CD14-positive monocyte (primary cell): ENCODE data around the gene IL20. TPM values are rescaled to one million over a fixed set of nuclear protein-coding genes. Genes with fewer than 3 reads are reported as not detected.

ENCODE experiments used
- DNase-seq, 3 donors: peaks; one replicate each; pipeline ENCODE4 v3.0.0-alpha.2; 2011 to 2022
- H2AFZ ChIP-seq: 2 replicates; pipeline ENCODE4 v1.6.0; 2012; ENCODE audit warnings: mild to moderate bottlenecking, low read depth, low read length, inconsistent platforms; ENCODE audit not compliant: insufficient read depth, poor library complexity, severe bottlenecking
- H3K27ac ChIP-seq, 2 donors: 1 replicate in 1 of 2; 2 replicates in 1 of 2; pipeline ENCODE4 v1.5.1; 2012 to 2013; ENCODE audit warnings: low read length in 2 of 2, control low read depth in 1 of 2, inconsistent platforms in 1 of 2, low read depth in 1 of 2, mild to moderate bottlenecking in 1 of 2
- H3K27me3 ChIP-seq, 2 donors: one replicate each; pipeline versions ENCODE4 v1.6.0 to v1.6.1; 2011 to 2013; ENCODE audit warnings: low read length in 2 of 2; ENCODE audit not compliant: control insufficient read depth in 2 of 2, insufficient read depth in 2 of 2
- H3K36me3 ChIP-seq, 2 donors: replicated peaks in 1 of 2; 1 replicate in 1 of 2; 2 replicates in 1 of 2; pipeline versions ENCODE4 v1.5.1 to v1.6.1; 2012 to 2013; ENCODE audit warnings: low read length in 2 of 2, control low read depth in 1 of 2, inconsistent platforms in 1 of 2, mild to moderate bottlenecking in 1 of 2; ENCODE audit not compliant: insufficient read depth in 2 of 2, control insufficient read depth in 1 of 2
- H3K4me1 ChIP-seq, 2 donors: 1 replicate in 1 of 2; 2 replicates in 1 of 2; pipeline versions ENCODE4 v1.5.1 to v1.6.1; 2012 to 2013; ENCODE audit warnings: low read length in 2 of 2, control low read depth in 1 of 2, inconsistent platforms in 1 of 2, mild to moderate bottlenecking in 1 of 2, moderate library complexity in 1 of 2; ENCODE audit not compliant: insufficient read depth in 2 of 2, control insufficient read depth in 1 of 2
- H3K4me2 ChIP-seq: replicated peaks from 2 replicates; pipeline ENCODE3; 2012; ENCODE audit warnings: low read length, moderate library complexity, mild to moderate bottlenecking; ENCODE audit not compliant: poor library complexity, severe bottlenecking; ENCODE audit errors: extremely low read depth
- H3K4me3 ChIP-seq, 3 experiments: fragments of 200-600 bp in 1 of 3; sonication (generic) in 1 of 3; replicated peaks in 1 of 3; 1 replicate in 2 of 3; 2 replicates in 1 of 3; pipeline ENCODE4 v1.5.1; 2011 to 2013; ENCODE audit warnings: low read length in 3 of 3, mild to moderate bottlenecking in 3 of 3, control low read depth in 2 of 3, low read depth in 2 of 3, inconsistent platforms in 1 of 3, moderate library complexity in 1 of 3
- H3K79me2 ChIP-seq: 2 replicates; pipeline ENCODE4 v1.6.0; 2012; ENCODE audit warnings: mild to moderate bottlenecking, control low read depth, inconsistent platforms, low read length, moderate library complexity; ENCODE audit not compliant: insufficient read depth
- H3K9ac ChIP-seq: 2 replicates; pipeline ENCODE4 v1.6.0; 2017; ENCODE audit warnings: low read length, mild to moderate bottlenecking; ENCODE audit not compliant: insufficient read depth, poor library complexity, severe bottlenecking
- H3K9me3 ChIP-seq, 2 donors: replicated peaks in 1 of 2; 1 replicate in 1 of 2; 2 replicates in 1 of 2; pipeline versions ENCODE4 v1.5.1 to v1.6.1; 2012 to 2013; ENCODE audit warnings: low read length in 2 of 2, control low read depth in 1 of 2; ENCODE audit not compliant: control insufficient read depth in 1 of 2, insufficient read depth in 1 of 2
- H4K20me1 ChIP-seq: 2 replicates; pipeline ENCODE4 v1.6.0; 2012; ENCODE audit warnings: mild to moderate bottlenecking, low read length, control low read depth, moderate library complexity; ENCODE audit not compliant: insufficient read depth
- H3K27ac Mint-ChIP-seq, 7 donors: one replicate each; pipeline ENCODE4 v1.8.0; 2020; ENCODE audit warnings: mild to moderate bottlenecking in 7 of 7, mixed read lengths in 7 of 7, moderate library complexity in 6 of 7, inconsistent platforms in 2 of 7
- H3K27me3 Mint-ChIP-seq, 3 donors: one replicate each; pipeline ENCODE4 v1.8.0; 2021 to 2022; ENCODE audit warnings: low read depth in 3 of 3, mild to moderate bottlenecking in 3 of 3, mixed read lengths in 3 of 3, moderate library complexity in 3 of 3, inconsistent platforms in 1 of 3
- H3K36me3 Mint-ChIP-seq, 2 donors: one replicate each; pipeline ENCODE4 v1.8.0; 2020; ENCODE audit warnings: mixed read lengths in 2 of 2, inconsistent platforms in 1 of 2, mild to moderate bottlenecking in 1 of 2
- H3K4me1 Mint-ChIP-seq: one replicate; pipeline ENCODE4 v1.8.0; 2020; ENCODE audit warnings: mild to moderate bottlenecking, mixed read lengths
- H3K4me3 Mint-ChIP-seq, 2 donors: one replicate each; pipeline ENCODE4 v1.8.0; 2020; ENCODE audit warnings: mild to moderate bottlenecking in 2 of 2, mixed read lengths in 2 of 2, moderate library complexity in 1 of 2
- H3K9me3 Mint-ChIP-seq, 7 donors: one replicate each; pipeline ENCODE4 v1.8.0; 2020 to 2022; ENCODE audit warnings: mixed read lengths in 7 of 7, mild to moderate bottlenecking in 6 of 7, moderate library complexity in 6 of 7, inconsistent platforms in 2 of 7
- CTCF ChIP-seq: fragments of 200-600 bp; IDR thresholded peaks from one replicate; pipeline ENCODE4 v1.8.0; 2022; ENCODE audit warnings: antibody characterized with exemption, mild to moderate bottlenecking
- WGBS: methylation state at CpG from one replicate; pipeline ENCODE4 v1.1.5; 2013; ENCODE audit warnings: missing lambda C conversion rate; ENCODE audit not compliant: insufficient coverage; 5-methylcytosine and 5-hydroxymethylcytosine counted together
- intact Hi-C, 2 donors: fragments of 100-400 bp; cut with micrococcal nuclease; formaldehyde crosslinking; loops; one replicate each; pipeline versions ENCODE4 v1.15.0 to v1.15.1; 2023
- polyA plus RNA-seq, 3 donors: library from polyadenylated mRNA; depleted of rRNA in 1 of 3; unstranded in 2 of 3; stranded (reverse) in 1 of 3; fragments of 300-500 nt in 2 of 3; fragments of >200 nt in 1 of 3; fragmentation: Illumina TruSeq in 2 of 3; gene quantifications; 1 replicate in 2 of 3; 2 replicates in 1 of 3; pipeline ENCODE4 v1.2.3, GENCODE V29; 2012 to 2021

Gene IL20
- polyA plus RNA-seq, 3 donors, result not detected

- Mint-ChIP-seq H3K4me1 (peaks cover 28% of the 10 kb centered on the region), H3K27me3 (peaks cover 36 to 58% (median 37%) of the 10 kb centered on the region in 3 donors), H3K27ac (no peak overlapping the region), H3K9me3 (peaks cover 0 to 19% (median 2%) of the 10 kb centered on the region in 7 donors), H3K36me3 (peaks cover 0 to 13% of the 10 kb centered on the region in 2 donors), H3K4me3 (peak overlapping the region; percentile 58 to 67)
- H3K9ac ChIP-seq, result no peak overlapping the region
- peak overlapping the region in 1 of 3 experiments; percentile 49 for H3K4me3 ChIP-seq
- H3K27me3 ChIP-seq, result peaks cover 30 to 43% of the 10 kb centered on the region in 2 donors
- peaks cover 10 to 19% of the 10 kb centered on the region in 2 donors for H3K4me1 ChIP-seq
- no peak for TF ChIP-seq CTCF
- WGBS, result 53% methylated on average over 11 of the region's 14 CpGs
- no peaks in the 10 kb centered on the region for H4K20me1 ChIP-seq
- DNase-seq, result no peak
- no peak overlapping the region for H3K27ac ChIP-seq
- H3K9me3 ChIP-seq, result no peaks in the 10 kb centered on the region
- intact Hi-C loops, result loop anchor here (5.0 to 10.0 kb wide), 4 partner anchors 43 to 275 kb away; partner anchors contain the start of genes DYRK3 (in 2 of the 2), IL20 (in 2 of the 2) and FCAMR (in 1 of the 2)
- H3K79me2 ChIP-seq, result no peaks in the 10 kb centered on the region
- no peaks in the 10 kb centered on the region for H3K36me3 ChIP-seq
- peak overlapping the region; percentile 68 for H3K4me2 ChIP-seq
- H2AFZ ChIP-seq, result peak overlapping the region; percentile 37
Measured at GRCh38 chr1:206909883-206910318, 44.5 kb downstream of the IL20 start.

- H3K79me2 ChIP-seq, result no peaks in the 10 kb centered on the region
- peaks cover 10 to 11% of the 10 kb centered on the region in 2 donors for H3K4me1 ChIP-seq
- H3K9me3 Mint-ChIP-seq, result peaks cover 0 to 19% (median 2%) of the 10 kb centered on the region in 7 donors
- H3K9ac ChIP-seq, result no peak overlapping the region
- H3K27me3 Mint-ChIP-seq, result peaks cover 34 to 55% (median 40%) of the 10 kb centered on the region in 3 donors
- H3K4me2 ChIP-seq, result no peak overlapping the region
- H3K4me3 Mint-ChIP-seq, result peak overlapping the region in 1 of 2 donors; percentile 67
- H3K27ac Mint-ChIP-seq, result no peak overlapping the region
- intact Hi-C loops, result loop anchor here (5.0 to 10.0 kb wide), 4 partner anchors 44 to 276 kb away; partner anchors contain the start of genes DYRK3 (in 2 of the 2), IL20 (in 2 of the 2) and FCAMR (in 1 of the 2)
- H3K9me3 ChIP-seq, result no peaks in the 10 kb centered on the region
- no CpG with 5 or more reads among the region's 1 CpG for WGBS
- H3K27ac ChIP-seq, result no peak overlapping the region
- peaks cover 30 to 43% of the 10 kb centered on the region in 2 donors for H3K27me3 ChIP-seq
- peak; percentile 56 to 73 (median 62) for DNase-seq
- H3K4me1 Mint-ChIP-seq, result peaks cover 23% of the 10 kb centered on the region
- peaks cover 0 to 12% of the 10 kb centered on the region in 2 donors for H3K36me3 Mint-ChIP-seq
- H3K36me3 ChIP-seq, result no peaks in the 10 kb centered on the region
- TF ChIP-seq CTCF, result peak; percentile 95
- H3K4me3 ChIP-seq, result no peak overlapping the region
- no peak overlapping the region for H2AFZ ChIP-seq
- H4K20me1 ChIP-seq, result no peaks in the 10 kb centered on the region
Measured at GRCh38 chr1:206911064-206911663, 45.7 kb downstream of the IL20 start.
